Neural progenitor cell (in vitro differentiated cells): ENCODE results near the gene GGNBP2.

ENCODE experiments used
- CTCF ChIP-seq: fragments of 200-600 bp; sonication (generic); IDR thresholded peaks from 2 replicates; pipeline ENCODE4 v1.5.1; 2017; ENCODE audit warnings: antibody characterized with exemption, mild to moderate bottlenecking
- EZH2 ChIP-seq: fragments of 200-600 bp; sonication (generic); IDR thresholded peaks from 2 replicates; pipeline ENCODE4 v1.6.1; 2017; ENCODE audit warnings: antibody characterized with exemption, mild to moderate bottlenecking, moderate library complexity
- EZH2phosphoT487 ChIP-seq: fragments of 200-600 bp; sonication (generic); IDR thresholded peaks from 2 replicates; pipeline ENCODE4 v1.6.1; 2017; ENCODE audit warnings: antibody characterized with exemption

- TF ChIP-seq CTCF (no peak), EZH2 (no peak), EZH2phosphoT487 (no peak)
These were observed 56.7 kb downstream of the GGNBP2 start, which contains the start of gene MRM1 for GRCh38 chr17:36601303-36602029.
